Stomach (tissue), 9 donors: ENCODE data around the gene DCST2. TPM values are rescaled to one million over a fixed set of nuclear protein-coding genes. Genes with fewer than 3 reads are reported as not detected.

Experiments
- DNase-seq, 2 donors: peaks; one replicate each; pipeline versions ENCODE4 v3.0.0 to v3.0.0-alpha.2; 2013 to 2019
- H3K27ac ChIP-seq, 5 donors: fragments of 200-600 bp in 4 of 5; sonication (generic) in 4 of 5; one replicate each; pipeline ENCODE4 v1.5.1; 2013 to 2019; ENCODE audit warnings: mild to moderate bottlenecking in 1 of 5, moderate library complexity in 1 of 5
- H3K27me3 ChIP-seq, 3 donors: fragments of 200-600 bp; sonication (generic); one replicate each; pipeline ENCODE4 v1.5.1; 2017 to 2019; ENCODE audit warnings: mixed run types in 1 of 3
- H3K36me3 ChIP-seq, 4 donors: fragments of 200-600 bp; sonication (generic); 1 replicate in 3 of 4; 2 replicates in 1 of 4; pipeline ENCODE4 v1.5.1; 2016 to 2019
- H3K4me1 ChIP-seq, 4 donors: fragments of 200-600 bp; sonication (generic); one replicate each; pipeline ENCODE4 v1.5.1; 2016 to 2019
- H3K4me3 ChIP-seq, 4 donors: fragments of 200-600 bp; sonication (generic) in 3 of 4; one replicate each; pipeline ENCODE4 v1.5.1; 2016 to 2019; ENCODE audit warnings: mild to moderate bottlenecking in 1 of 4
- H3K9me3 ChIP-seq, 4 donors: fragments of 200-600 bp; sonication (generic); one replicate each; pipeline ENCODE4 v1.5.1; 2016 to 2019
- EP300 ChIP-seq: sonication (generic); formaldehyde crosslinking; IDR thresholded peaks from one replicate; pipeline ENCODE4 v1.6.1; 2017; ENCODE audit warnings: antibody characterized with exemption
- POLR2A ChIP-seq, 4 donors: fragments of 450-650 bp; IDR thresholded peaks; one replicate each; pipeline ENCODE4 v1.6.1; 2016; ENCODE audit warnings: antibody characterized with exemption in 4 of 4, control low read depth in 2 of 4, mild to moderate bottlenecking in 1 of 4, moderate library complexity in 1 of 4
- POLR2AphosphoS5 ChIP-seq, 3 donors: sonication (generic); formaldehyde crosslinking; IDR thresholded peaks; one replicate each; pipeline ENCODE4 v1.6.1; 2016; ENCODE audit warnings: antibody characterized with exemption in 3 of 3
- WGBS, 5 donors: extraction: QIAGEN DNeasy Blood & Tissue Kit in 3 of 5; methylation state at CpG; one replicate each; pipeline versions ENCODE4 v1.1.5 to v1.1.7; 2013 to 2018; 5-methylcytosine and 5-hydroxymethylcytosine counted together
- intact Hi-C: fragments of 100-400 bp; cut with DNase I; formaldehyde crosslinking; loops from one replicate; pipeline ENCODE4 v1.15.1; 2023; ENCODE audit warnings: low total_unique reads
- polyA plus RNA-seq, 3 donors: library from polyadenylated mRNA; stranded (reverse); fragments of 200-250 nt; gene quantifications; one replicate each; pipeline ENCODE4 v1.2.3, GENCODE V29; 2013
- total RNA-seq, 5 donors: library from RNA; depleted of rRNA; stranded (reverse); fragments of >200 nt; gene quantifications; one replicate each; pipeline versions ENCODE4 v1.1.0 to v1.2.3, GENCODE V29; 2014 to 2016
- TF ChIP-seq, protein P1 (sequence below), 7 experiments: fragments of 450-650 bp in 4 of 7; fragments of 200-600 bp in 3 of 7; sonication (generic) in 3 of 7; IDR thresholded peaks; one replicate each; pipeline ENCODE4 v1.5.1; 2016 to 2019; ENCODE audit warnings: antibody characterized with exemption in 7 of 7, control low read depth in 2 of 7, mild to moderate bottlenecking in 1 of 7
- donor health status: healthy with polysubstance abuse.
- donor health status: Bipolar disorder and iron deficiency.
- donor health status: healthy.

Gene DCST2
- total and polyA plus RNA-seq, 8 donors: 1.6 to 158 (median 6.4) TPM; not detected in 4

DNA sequence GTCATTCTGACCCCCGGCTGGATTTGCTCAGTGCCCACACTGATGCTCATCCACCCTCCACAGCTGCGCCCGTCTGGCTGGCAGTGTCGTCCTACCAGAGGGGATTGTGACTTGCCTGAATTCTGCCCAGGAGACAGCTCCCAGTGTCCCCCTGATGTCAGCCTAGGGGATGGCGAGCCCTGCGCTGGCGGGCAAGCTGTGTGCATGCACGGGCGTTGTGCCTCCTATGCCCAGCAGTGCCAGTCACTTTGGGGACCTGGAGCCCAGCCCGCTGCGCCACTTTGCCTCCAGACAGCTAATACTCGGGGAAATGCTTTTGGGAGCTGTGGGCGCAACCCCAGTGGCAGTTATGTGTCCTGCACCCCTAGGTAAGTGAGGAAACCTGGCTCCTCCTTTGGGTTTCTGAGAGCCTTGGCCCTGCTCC, 24.2 kb upstream of the DCST2 start:
- no peak for DNase-seq
- peaks cover 0 to 4% (median 0%) of the 10 kb centered on the region in 3 donors for H3K27me3 ChIP-seq
- TF ChIP-seq EP300 (no peak), POLR2A (IDR thresholded peaks at IDR 0.05) (no peak), POLR2AphosphoS5 (IDR thresholded peaks at IDR 0.05) (no peak)
- TF ChIP-seq, protein P1, sequence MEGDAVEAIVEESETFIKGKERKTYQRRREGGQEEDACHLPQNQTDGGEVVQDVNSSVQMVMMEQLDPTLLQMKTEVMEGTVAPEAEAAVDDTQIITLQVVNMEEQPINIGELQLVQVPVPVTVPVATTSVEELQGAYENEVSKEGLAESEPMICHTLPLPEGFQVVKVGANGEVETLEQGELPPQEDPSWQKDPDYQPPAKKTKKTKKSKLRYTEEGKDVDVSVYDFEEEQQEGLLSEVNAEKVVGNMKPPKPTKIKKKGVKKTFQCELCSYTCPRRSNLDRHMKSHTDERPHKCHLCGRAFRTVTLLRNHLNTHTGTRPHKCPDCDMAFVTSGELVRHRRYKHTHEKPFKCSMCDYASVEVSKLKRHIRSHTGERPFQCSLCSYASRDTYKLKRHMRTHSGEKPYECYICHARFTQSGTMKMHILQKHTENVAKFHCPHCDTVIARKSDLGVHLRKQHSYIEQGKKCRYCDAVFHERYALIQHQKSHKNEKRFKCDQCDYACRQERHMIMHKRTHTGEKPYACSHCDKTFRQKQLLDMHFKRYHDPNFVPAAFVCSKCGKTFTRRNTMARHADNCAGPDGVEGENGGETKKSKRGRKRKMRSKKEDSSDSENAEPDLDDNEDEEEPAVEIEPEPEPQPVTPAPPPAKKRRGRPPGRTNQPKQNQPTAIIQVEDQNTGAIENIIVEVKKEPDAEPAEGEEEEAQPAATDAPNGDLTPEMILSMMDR (IDR thresholded peaks at IDR 0.05): no peak
- H3K36me3 ChIP-seq: peaks cover 39 to 87% (median 76%) of the 10 kb centered on the region in 4 donors
- no peak overlapping the region for H3K27ac ChIP-seq
- WGBS, 5 donors: 91 to 100% (median 95%) methylated on average over 1 to 13 of the region's 13 CpGs
- intact Hi-C loops: no loop called here
- H3K4me1 ChIP-seq: peaks cover 20 to 31% (median 24%) of the 10 kb centered on the region in 4 donors
- no peak overlapping the region for H3K4me3 ChIP-seq
- H3K9me3 ChIP-seq: no peaks in the 10 kb centered on the region

DNA sequence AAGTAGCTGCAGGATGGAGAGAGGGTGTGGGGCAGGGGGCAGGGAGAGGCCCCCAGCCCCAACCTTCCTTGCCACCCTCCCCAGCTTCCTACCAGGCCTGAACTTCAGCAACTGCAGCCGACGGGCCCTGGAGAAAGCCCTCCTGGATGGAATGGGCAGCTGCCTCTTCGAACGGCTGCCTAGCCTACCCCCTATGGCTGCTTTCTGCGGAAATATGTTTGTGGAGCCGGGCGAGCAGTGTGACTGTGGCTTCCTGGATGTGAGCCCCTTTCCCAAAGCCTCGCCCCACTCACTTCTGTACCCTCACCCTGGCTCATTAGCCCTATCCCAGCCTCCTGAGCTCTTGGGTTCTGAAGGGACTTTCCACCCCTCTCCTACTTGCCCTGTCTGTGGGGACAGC, 23.5 kb upstream of the DCST2 start:
- H3K4me3 ChIP-seq: no peak overlapping the region
- no peak overlapping the region for H3K27ac ChIP-seq
- peaks cover 20 to 31% (median 24%) of the 10 kb centered on the region in 4 donors for H3K4me1 ChIP-seq
- DNase-seq: no peak
- TF ChIP-seq, protein P1 (IDR thresholded peaks at IDR 0.05): no peak
- no peak for TF ChIP-seq POLR2AphosphoS5 (IDR thresholded peaks at IDR 0.05)
- peaks cover 39 to 84% (median 76%) of the 10 kb centered on the region in 4 donors for H3K36me3 ChIP-seq
- intact Hi-C loops: no loop called here
- no peaks in the 10 kb centered on the region for H3K27me3 ChIP-seq
- H3K9me3 ChIP-seq: no peaks in the 10 kb centered on the region
- 90 to 97% (median 96%) methylated on average over 8 of the region's 8 CpGs for WGBS, 5 donors

DNA sequence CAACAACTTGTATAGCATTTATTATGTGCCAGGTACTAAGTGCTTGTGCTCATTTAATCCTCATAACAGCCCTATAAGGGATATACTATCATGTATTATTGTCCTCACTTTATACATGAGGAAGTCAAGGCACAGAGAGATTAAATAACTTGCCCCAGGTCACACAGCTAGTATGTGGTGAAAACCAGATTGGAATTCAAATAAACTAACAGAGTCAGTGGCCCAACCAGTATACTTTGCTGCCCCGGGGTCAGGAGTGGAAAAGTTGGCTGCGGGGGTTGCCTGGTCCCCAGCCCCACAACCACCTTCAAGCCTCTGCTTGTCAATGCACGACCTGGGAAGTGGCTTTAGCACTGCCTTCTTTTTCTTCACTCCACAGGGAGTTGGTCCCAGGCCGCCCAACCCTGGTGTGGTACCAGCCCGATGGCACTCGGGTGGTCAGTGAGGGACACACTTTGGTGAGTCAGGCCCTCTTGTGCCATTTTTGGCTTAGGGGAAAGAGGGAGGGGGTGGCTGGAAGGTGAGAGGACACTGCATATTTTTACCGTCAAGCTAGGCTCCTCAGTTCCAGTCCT, 20.0 kb upstream of the DCST2 start:
- DNase-seq: no peak
- peaks cover 25 to 54% (median 52%) of the 10 kb centered on the region in 4 donors for H3K36me3 ChIP-seq

DNA sequence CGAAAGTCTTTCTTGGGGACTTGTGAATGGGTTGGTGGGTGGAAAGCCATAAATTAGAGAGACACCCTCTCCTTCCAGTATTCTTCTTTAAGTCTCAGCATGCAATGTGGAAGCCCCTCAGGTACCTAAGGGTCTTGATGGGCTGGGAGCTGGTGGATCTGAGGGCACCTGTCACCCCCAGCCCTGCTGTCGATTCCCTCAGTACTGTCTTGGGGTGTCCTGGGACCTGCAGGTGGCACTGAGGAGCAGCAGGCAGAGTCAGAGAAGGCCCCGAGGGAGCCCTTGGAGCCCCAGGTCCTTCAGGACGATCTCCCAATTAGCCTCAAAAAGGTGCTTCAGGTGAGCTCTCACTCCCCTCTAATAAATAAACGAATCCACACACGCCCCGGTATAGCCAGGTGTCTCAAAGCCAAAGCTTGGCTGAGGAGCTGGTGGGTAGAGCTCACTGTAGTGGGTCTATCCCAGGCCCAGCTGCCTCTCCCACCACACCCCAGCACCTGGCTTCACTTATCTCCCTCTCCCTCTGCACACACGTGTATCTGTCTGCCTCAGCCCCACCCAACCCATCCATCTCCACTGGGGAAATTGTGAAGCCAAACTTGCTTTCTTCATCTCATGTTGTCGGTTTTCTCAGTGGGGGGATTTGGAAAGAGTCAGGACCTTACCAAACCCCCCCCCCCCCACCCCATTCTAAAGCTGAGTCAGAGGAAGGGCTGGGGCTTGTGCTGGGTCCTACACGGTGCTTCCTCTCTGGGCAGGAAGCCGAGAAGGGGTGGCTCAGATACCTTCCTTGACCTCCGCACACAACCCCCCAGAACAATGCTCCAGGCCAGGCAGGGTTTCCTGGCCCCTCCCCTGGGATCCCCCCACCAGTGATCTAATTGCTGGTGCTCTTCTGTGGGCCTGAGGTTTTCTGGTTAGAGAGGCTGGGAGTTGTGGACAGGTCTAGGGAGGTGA, 19.1 kb upstream of the DCST2 start:
- TF ChIP-seq EP300 (no peak), POLR2A (IDR thresholded peaks at IDR 0.05) (no peak), POLR2AphosphoS5 (IDR thresholded peaks at IDR 0.05) (no peak)
- TF ChIP-seq, protein P1 (IDR thresholded peaks at IDR 0.05): no peak
- 29 to 45% (median 36%) methylated on average over 11 to 12 of the region's 12 CpGs for WGBS, 5 donors
- Histone ChIP-seq H3K4me1 (peaks cover 33 to 47% (median 43%) of the 10 kb centered on the region in 4 donors), H3K27me3 (no peaks in the 10 kb centered on the region), H3K36me3 (peaks cover 16 to 45% (median 43%) of the 10 kb centered on the region in 4 donors), H3K4me3 (peak overlapping the region; percentile 73 to 89 (median 78)), H3K9me3 (no peaks in the 10 kb centered on the region), H3K27ac (peak overlapping the region; percentile 92 to 97 (median 95))
- intact Hi-C loops: no loop called here
- DNase-seq: peak in 1 of 2 donors; percentile 43

More for the DNA sequence above, 20.0 kb upstream of the DCST2 start:
- Histone ChIP-seq H3K4me3 (no peak overlapping the region), H3K4me1 (peaks cover 33 to 46% (median 43%) of the 10 kb centered on the region in 4 donors), H3K27ac (peak overlapping the region in 2 of 5 donors; percentile 1 to 9), H3K9me3 (no peaks in the 10 kb centered on the region), H3K27me3 (no peaks in the 10 kb centered on the region)
- 84 to 91% (median 88%) methylated on average over 7 of the region's 7 CpGs for WGBS, 5 donors
- TF ChIP-seq POLR2AphosphoS5 (IDR thresholded peaks at IDR 0.05): no peak
- TF ChIP-seq POLR2A (IDR thresholded peaks at IDR 0.05): no peak
- TF ChIP-seq EP300: no peak
- TF ChIP-seq, protein P1 (IDR thresholded peaks at IDR 0.05): no peak
- intact Hi-C loops: no loop called here
